GM10266 (cell line): ENCODE measurements around the gene POFUT1.
"Not testable (repeated sequence)": the region's sequence is repeated elsewhere in the genome, so short reads cannot be mapped to it uniquely, and the experiment has no call there.

Source experiments
- DNase-seq: peaks from one replicate; pipeline ENCODE4 v3.0.0; 2012; ENCODE audit errors: extremely low spot score
- CTCF ChIP-seq: IDR thresholded peaks from 2 replicates; pipeline ENCODE4 v1.5.1; 2012; ENCODE audit warnings: mild to moderate bottlenecking, low read depth; ENCODE audit not compliant: control insufficient read depth, insufficient read depth; ENCODE audit errors: missing control alignments

POFUT1 gene

DNA sequence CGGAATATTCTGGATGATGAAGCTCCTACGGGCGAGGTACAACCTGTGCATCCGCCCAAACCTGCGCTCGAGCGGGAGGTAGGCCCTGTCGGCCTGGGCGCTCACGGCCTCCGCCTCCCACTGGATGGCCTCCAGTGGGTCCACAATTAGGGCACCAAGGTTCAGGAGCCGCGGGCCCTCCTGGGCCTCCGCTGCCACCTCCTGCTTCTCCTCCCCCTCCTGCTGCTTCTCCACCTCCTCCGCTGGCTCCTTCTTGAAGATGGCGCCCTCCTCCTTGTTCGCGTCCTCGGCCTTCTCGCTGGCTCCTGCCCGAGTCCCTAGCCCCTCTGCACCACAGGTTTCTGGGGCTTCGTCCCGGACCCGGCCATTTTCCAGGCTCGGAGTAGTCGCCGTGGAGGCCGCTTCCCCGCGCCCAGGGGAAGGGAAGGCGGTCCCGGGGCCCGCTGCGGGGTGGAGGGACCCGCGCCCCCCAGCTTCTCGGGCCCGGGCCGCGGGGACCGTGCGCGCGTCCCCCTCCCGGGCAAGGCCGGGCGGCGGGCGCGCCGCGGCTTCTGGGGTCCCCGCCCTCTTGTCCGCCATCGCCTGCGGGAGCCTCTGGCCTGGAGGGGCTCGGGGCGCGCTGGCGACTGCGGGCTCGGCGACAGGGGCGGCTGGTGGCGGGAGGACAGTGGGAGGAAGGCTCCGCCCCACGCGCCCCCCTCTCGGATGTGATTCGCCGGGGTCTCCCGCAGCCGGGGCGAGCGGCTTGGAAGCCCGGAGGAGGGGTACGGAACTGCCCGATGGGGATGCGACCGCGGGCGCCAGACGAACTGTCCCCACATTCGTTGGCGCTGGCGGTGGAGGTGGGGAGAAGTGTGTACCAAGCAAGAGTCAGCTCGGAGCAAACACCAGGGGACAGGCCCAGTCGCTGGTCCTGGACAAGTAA is 17.7 kb upstream of the POFUT1 start:
- peak; percentile 53 for DNase-seq
- TF ChIP-seq CTCF = no peak

GRCh38 chr20:32190616-32191415 is 16.9 kb upstream of the POFUT1 start:
- no peak for DNase-seq
- TF ChIP-seq CTCF = no peak

- DNase-seq = no peak
- no peak for TF ChIP-seq CTCF
Measured at GRCh38 chr20:32191422-32191821, 16.3 kb upstream of the POFUT1 start.

DNA sequence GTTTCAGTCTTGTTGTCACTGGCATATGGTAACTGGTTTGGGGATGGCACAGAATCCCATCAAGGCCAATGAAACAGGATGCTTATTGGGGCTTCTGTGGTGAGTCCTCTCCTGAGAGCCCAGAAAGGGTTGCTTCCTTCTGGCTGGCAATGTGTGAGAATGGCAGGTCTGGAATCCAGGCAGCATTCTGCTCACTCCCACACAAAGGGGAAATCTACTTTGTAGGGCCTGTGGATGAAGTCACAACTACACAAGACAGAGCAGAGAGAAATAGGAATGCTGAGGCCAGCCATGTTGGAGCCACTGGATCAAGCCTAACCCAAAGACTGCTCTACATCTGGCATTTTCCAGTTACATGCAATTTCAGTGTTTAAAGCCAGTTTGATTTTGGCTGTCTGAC is 15.8 kb upstream of the POFUT1 start:
- DNase-seq = no peak
- TF ChIP-seq CTCF = no peak

GRCh38 chr20:32192698-32193097 is 15.0 kb upstream of the POFUT1 start:
- no peak for DNase-seq
- TF ChIP-seq CTCF = no peak

GRCh38 chr20:32193336-32193735 is 14.3 kb upstream of the POFUT1 start:
- not testable (repeated sequence) for DNase-seq

DNA sequence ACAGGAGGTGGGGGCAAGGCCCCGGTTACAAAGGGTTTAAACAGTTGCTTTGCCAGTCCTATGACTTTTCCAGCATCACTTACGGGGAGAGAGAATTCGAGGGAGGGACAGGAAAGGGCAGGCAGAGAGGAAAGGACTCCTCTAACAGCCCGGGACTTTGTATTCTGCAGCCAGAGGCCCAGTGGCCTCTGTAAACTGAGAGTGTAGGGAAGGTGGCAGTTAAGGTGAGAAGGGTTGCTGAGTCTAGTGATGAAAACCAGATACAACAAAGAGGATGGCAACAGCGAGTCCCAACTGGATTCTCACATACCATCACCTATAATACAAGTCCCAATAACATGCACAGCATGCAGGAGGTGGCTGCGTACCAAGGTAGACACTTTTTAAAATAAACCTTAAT is 13.7 kb upstream of the POFUT1 start:
- no peak for DNase-seq
- TF ChIP-seq CTCF = no peak
